ENCODE data around the gene FALEC. TPM values are rescaled to one million over a fixed set of nuclear protein-coding genes. Genes with fewer than 3 reads are reported as not detected.

The FALEC gene
- total and polyA plus RNA-seq, 2 experiments from 2014 or later, result 1.7 TPM; not detected in 1

GRCh38 chr1:150529017-150529416, 13.5 kb downstream of the FALEC start (continued):
- TF ChIP-seq REST (IDR thresholded peaks at IDR 0.05; ENCODE audit: unreplicated experiment) (no peak), CREB1 (CRISPR knock-in tag; IDR thresholded peaks at IDR 0.05; ENCODE audit: low read depth) (no peak)

DNA sequence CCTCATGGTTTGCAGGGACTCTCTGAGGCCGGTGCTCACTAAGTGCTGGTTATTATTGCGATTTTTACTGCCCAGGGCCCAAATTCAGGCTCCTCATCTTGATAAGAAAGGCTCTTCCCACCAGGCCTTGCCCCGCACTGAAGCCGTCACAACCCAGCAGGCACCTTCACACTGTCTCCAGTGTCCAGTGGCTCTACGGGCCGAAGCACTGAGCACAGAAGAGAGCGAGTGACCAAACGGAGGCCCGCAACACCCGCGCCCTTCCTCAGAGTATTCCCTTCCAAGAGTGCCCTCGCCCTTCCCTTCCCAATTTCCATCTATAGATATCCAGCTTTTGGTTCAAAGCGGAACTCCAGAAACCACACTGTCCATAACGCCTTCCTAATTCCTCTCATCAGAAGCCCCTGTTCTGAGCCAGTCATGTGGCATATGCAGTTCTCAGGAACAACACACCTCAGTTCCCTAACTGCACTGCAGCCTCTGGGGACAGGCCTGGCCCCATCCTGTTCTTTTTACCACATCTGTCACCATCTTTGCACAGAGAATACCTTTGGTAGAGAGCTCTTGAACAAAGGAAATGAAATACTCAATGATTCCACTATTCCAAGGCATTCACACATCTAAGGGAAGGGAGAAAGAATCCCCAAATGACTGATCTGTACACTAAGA, 15.1 kb downstream of the FALEC start:
- Histone ChIP-seq H3K4me1 (ENCODE audit: insufficient read depth) (0 out of 2 replicates have a peak, but pooled peaks cover 2% of the 10 kb centered on the region), H3K79me2 (replicated peaks; ENCODE audit: insufficient read depth) (no peaks in the 10 kb centered on the region), H2AFZ (no peak overlapping the region; the same call in 1 of the 2 replicates), H3K27ac (ENCODE audit: low read depth) (no peak overlapping the region), H4K20me1 (replicated peaks; ENCODE audit: insufficient read depth) (no peaks in the 10 kb centered on the region), H3K27me3 (ENCODE audit: insufficient read depth) (no peaks in the 10 kb centered on the region), H3F3A (replicated peaks; ENCODE audit: low read depth) (peaks cover 7% of the 10 kb centered on the region; the same call in 1 of the 2 replicates), H3K4me3 (no peak overlapping the region), H3K4me2 (no peak overlapping the region), H3K9me2 (ENCODE audit: insufficient read depth) (no peaks in the 10 kb centered on the region), H3K36me3 (ENCODE audit: insufficient read depth) (no peaks in the 10 kb centered on the region)
- no peak for TF ChIP-seq EZH2 (IDR thresholded peaks at IDR 0.05; ENCODE audit: low read depth, unreplicated experiment)
- ATAC-seq (no peak), DNase-seq (ENCODE audit: low spot score) (no peak)
- Mint-ChIP-seq H3K9me3 (no peaks in the 10 kb centered on the region), H3K27me3 (ENCODE audit: insufficient read depth, low read depth, poor library complexity) (no peaks in the 10 kb centered on the region), H3K4me3 (no peak overlapping the region), H3K27ac (no peak overlapping the region), H3K36me3 (ENCODE audit: low read depth) (no peaks in the 10 kb centered on the region), H3K4me1 (peaks cover 7% of the 10 kb centered on the region)

DNA sequence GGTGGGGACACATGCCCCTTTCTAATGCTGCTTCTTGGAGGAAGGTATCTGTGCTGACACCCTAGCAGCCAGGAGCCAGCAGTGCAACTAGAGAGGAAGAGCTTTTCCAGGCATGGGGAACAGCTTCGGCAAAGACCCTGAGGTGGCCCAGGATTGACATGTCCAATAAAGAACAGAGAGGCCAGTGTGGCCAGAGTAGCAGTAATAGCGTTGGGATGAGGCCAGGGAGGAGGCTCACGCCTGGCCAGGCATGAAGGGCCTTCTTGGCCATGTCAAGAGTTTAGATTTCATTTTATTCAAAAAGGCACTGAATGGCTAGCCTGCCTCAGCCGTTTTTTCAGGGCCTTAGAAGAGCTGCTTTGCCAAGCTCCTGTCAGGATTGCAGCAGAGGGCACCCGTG, 17.3 kb downstream of the FALEC start:
- Histone ChIP-seq H3K27me3 (ENCODE audit: insufficient read depth) (no peaks in the 10 kb centered on the region), H3K4me1 (ENCODE audit: insufficient read depth) (0 out of 2 replicates have a peak, but pooled peaks cover 2% of the 10 kb centered on the region), H3K9me2 (ENCODE audit: insufficient read depth) (no peaks in the 10 kb centered on the region), H3K27ac (ENCODE audit: low read depth) (no peak overlapping the region), H3K4me3 (no peak overlapping the region), H3K79me2 (replicated peaks; ENCODE audit: insufficient read depth) (no peaks in the 10 kb centered on the region), H4K20me1 (replicated peaks; ENCODE audit: insufficient read depth) (no peaks in the 10 kb centered on the region), H3K36me3 (ENCODE audit: insufficient read depth) (no peaks in the 10 kb centered on the region), H3F3A (replicated peaks; ENCODE audit: low read depth) (peaks cover 7% of the 10 kb centered on the region; the same call in 1 of the 2 replicates), H2AFZ (no peak overlapping the region), H3K4me2 (no peak overlapping the region)
- Mint-ChIP-seq H3K27ac (no peak overlapping the region), H3K9me3 (no peaks in the 10 kb centered on the region), H3K4me1 (peaks cover 18% of the 10 kb centered on the region), H3K27me3 (ENCODE audit: insufficient read depth, low read depth, poor library complexity) (peaks cover 3% of the 10 kb centered on the region), H3K36me3 (ENCODE audit: low read depth) (no peaks in the 10 kb centered on the region), H3K4me3 (no peak overlapping the region; the same call in 2 of the 3 replicates)
- DNase-seq (ENCODE audit: low spot score) (no peak), ATAC-seq (no peak)
- TF ChIP-seq ZNF331 (CRISPR knock-in tag; IDR thresholded peaks at IDR 0.05; ENCODE audit: low read depth), result no peak

Data from GM23338 (cell line).